ENCODE data around the gene HS2ST1. TPM values are rescaled to one million over a fixed set of nuclear protein-coding genes. Genes with fewer than 3 reads are reported as not detected.

HS2ST1 gene
- total RNA-seq, 1 experiment from 2014 or later, result 18.7 TPM

DNA sequence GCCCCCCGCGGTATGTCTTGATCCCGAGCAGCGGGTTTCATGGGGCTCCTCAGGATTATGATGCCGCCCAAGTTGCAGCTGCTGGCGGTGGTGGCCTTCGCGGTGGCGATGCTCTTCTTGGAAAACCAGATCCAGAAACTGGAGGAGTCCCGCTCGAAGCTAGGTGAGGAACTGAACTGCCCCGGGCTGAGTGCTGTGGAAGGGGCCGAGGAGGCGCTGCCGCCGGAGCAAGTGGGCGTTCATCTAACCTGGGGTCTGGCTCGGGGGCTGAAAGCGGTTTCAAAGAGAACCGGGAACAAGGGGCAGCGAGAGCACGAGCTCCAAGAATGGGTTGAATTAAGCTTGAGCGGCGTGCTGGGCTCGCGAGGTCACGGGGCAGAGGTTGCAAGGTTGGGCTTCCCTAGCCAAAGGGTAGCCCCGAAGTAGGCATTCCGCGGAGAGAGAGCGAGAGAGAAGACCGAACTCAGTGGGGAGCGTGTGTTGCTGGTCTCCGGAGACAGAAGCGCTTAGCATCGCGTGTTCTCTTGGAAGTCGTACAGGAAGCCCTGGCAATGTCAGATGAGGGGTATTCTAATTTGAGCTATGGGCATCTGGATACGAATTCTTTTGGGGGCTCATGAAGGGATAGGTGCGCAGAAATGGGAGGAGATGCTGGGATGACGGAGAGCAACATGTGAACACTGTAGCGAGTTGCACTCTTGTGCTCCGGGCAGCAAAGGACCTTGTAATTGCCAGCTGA lies 732 bp downstream of the HS2ST1 start:
- Histone ChIP-seq H2AFZ (ENCODE audit: low read length) (peak overlapping the region; percentile 55; the same call in 1 of the 2 replicates), H3K4me2 (ENCODE audit: low read depth, low read length, poor library complexity, severe bottlenecking) (peak overlapping the region; percentile 85), H4K20me1 (ENCODE audit: insufficient read depth, low read depth, low read length) (peaks cover 25% of the 10 kb centered on the region), H3K9me2 (replicated peaks; ENCODE audit: insufficient read depth, low read length) (no peaks in the 10 kb centered on the region), H3K4me1 (ENCODE audit: low read length) (peaks cover 26% of the 10 kb centered on the region), H3K36me3 (ENCODE audit: insufficient read depth, low read length) (peaks cover 11% of the 10 kb centered on the region), H3K9me3 (ENCODE audit: low read length) (no peaks in the 10 kb centered on the region), H3K4me3 (ENCODE audit: low read length) (peak overlapping the region; percentile 76), H3K9ac (ENCODE audit: low read length) (peak overlapping the region; percentile 80), H3K27me3 (ENCODE audit: low read length) (no peaks in the 10 kb centered on the region), H3K79me2 (ENCODE audit: low read length) (peaks cover 88% of the 10 kb centered on the region), H3K27ac (ENCODE audit: low read length) (peak overlapping the region; percentile 63)
- peak; percentile 76 for DNase-seq

DNA sequence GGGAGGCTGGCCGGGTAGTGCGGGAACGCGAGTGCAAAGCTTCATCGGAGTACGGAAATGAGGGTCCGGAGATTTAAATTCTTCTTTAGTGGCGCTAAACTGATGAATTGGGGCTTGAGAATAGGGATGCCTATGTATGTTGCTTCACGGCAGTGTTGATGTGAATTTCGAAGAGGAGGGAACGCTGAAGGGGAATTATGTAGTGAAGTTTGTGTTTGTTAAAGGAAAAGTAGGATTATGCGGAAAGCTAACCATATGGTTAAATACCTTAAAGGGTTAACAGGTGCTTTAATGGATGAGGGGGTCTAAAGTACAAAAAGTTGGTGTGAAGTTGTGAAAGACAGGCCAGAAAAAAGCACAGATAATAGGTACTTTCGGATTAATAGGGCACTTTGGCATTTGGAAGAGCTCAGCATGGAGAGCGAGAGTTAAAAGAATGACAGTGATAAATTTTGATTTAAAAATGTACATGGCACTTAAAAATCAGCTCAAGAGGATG lies 1.4 kb downstream of the HS2ST1 start:
- Histone ChIP-seq H3K27ac (ENCODE audit: low read length) (peak overlapping the region; percentile 7; the same call in 1 of the 2 replicates), H4K20me1 (ENCODE audit: insufficient read depth, low read depth, low read length) (peaks cover 25% of the 10 kb centered on the region), H3K9ac (ENCODE audit: low read length) (peak overlapping the region; percentile 80), H3K27me3 (ENCODE audit: low read length) (no peaks in the 10 kb centered on the region), H3K9me2 (replicated peaks; ENCODE audit: insufficient read depth, low read length) (no peaks in the 10 kb centered on the region), H3K36me3 (ENCODE audit: insufficient read depth, low read length) (peaks cover 11% of the 10 kb centered on the region), H2AFZ (ENCODE audit: low read length) (peak overlapping the region; percentile 55; the same call in 1 of the 2 replicates), H3K79me2 (ENCODE audit: low read length) (peaks cover 88% of the 10 kb centered on the region), H3K9me3 (ENCODE audit: low read length) (no peaks in the 10 kb centered on the region), H3K4me2 (ENCODE audit: low read depth, low read length, poor library complexity, severe bottlenecking) (peak overlapping the region; percentile 85), H3K4me1 (ENCODE audit: low read length) (peaks cover 26% of the 10 kb centered on the region), H3K4me3 (ENCODE audit: low read length) (peak overlapping the region; percentile 76)
- DNase-seq, result no peak

DNA sequence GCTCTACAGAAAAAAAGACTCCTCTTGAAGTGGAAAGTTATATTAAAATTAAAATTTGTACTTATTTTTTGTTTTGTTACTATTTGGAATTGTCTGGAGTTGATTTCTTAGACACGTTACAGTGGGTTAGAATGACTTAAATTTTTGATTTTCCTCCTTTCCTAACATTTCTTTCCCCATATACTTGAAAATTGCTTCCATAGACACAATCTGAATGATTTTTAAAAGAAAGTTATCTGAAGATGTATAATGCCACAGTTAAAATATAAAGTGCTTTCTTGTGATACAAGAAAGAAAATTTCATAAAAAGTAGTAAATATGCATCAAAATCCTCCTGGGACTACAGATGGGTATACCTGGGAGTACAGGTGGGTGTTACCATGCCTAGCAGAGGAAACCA lies 2.3 kb downstream of the HS2ST1 start:
- H4K20me1 ChIP-seq (ENCODE audit: insufficient read depth, low read depth, low read length), result peaks cover 19% of the 10 kb centered on the region
- no peaks in the 10 kb centered on the region for H3K27me3 ChIP-seq (ENCODE audit: low read length)
- no peak for DNase-seq
- peak overlapping the region; percentile 85 for H3K4me2 ChIP-seq (ENCODE audit: low read depth, low read length, poor library complexity, severe bottlenecking)
- no peaks in the 10 kb centered on the region for H3K9me2 ChIP-seq (replicated peaks; ENCODE audit: insufficient read depth, low read length)
- H3K36me3 ChIP-seq (ENCODE audit: insufficient read depth, low read length), result peaks cover 6% of the 10 kb centered on the region; the same call in 1 of the 2 replicates
- H3K4me3 ChIP-seq (ENCODE audit: low read length), result no peak overlapping the region; the same call in 1 of the 2 replicates
- H3K4me1 ChIP-seq (ENCODE audit: low read length), result peaks cover 26% of the 10 kb centered on the region
- H3K9ac ChIP-seq (ENCODE audit: low read length), result no peak overlapping the region
- H2AFZ ChIP-seq (ENCODE audit: low read length), result no peak overlapping the region
- H3K9me3 ChIP-seq (ENCODE audit: low read length), result peaks cover 9% of the 10 kb centered on the region
- no peak overlapping the region for H3K27ac ChIP-seq (ENCODE audit: low read length)
- peaks cover 88% of the 10 kb centered on the region for H3K79me2 ChIP-seq (ENCODE audit: low read length)

DNA sequence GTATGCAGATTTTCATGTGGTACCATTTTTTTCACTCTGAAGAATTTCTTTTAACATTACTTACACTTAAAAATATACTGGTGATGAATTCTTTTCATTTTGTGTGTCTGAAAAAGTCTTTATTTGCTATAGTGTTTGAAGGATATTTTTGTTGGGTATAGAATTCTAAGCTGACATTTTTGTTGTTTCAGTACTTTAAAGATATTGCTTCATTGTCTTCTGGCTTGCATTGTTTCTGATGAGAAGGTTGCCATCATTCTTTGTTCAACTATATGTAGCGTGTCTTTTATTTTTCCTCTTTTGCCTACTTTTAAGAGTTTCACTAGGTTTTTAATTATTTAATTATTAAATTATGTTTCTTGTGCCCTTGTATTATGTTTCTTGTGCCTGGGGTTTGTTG lies 8.0 kb downstream of the HS2ST1 start:
- no peaks in the 10 kb centered on the region for H3K9me2 ChIP-seq (replicated peaks; ENCODE audit: insufficient read depth, low read length)
- no peaks in the 10 kb centered on the region for H3K4me1 ChIP-seq (ENCODE audit: low read length)
- peaks cover 3% of the 10 kb centered on the region for H4K20me1 ChIP-seq (ENCODE audit: insufficient read depth, low read depth, low read length)
- no peak overlapping the region for H3K9ac ChIP-seq (ENCODE audit: low read length)
- H3K27ac ChIP-seq (ENCODE audit: low read length), result no peak overlapping the region
- peaks cover 6% of the 10 kb centered on the region; the same call in 1 of the 2 replicates for H3K36me3 ChIP-seq (ENCODE audit: insufficient read depth, low read length)
- no peak for DNase-seq
- H3K27me3 ChIP-seq (ENCODE audit: low read length), result no peaks in the 10 kb centered on the region
- H3K79me2 ChIP-seq (ENCODE audit: low read length), result peaks cover 76% of the 10 kb centered on the region
- no peak overlapping the region for H3K4me3 ChIP-seq (ENCODE audit: low read length)
- H2AFZ ChIP-seq (ENCODE audit: low read length), result no peak overlapping the region
- H3K9me3 ChIP-seq (ENCODE audit: low read length), result peaks cover 17% of the 10 kb centered on the region
- H3K4me2 ChIP-seq (ENCODE audit: low read depth, low read length, poor library complexity, severe bottlenecking), result no peak overlapping the region

DNA sequence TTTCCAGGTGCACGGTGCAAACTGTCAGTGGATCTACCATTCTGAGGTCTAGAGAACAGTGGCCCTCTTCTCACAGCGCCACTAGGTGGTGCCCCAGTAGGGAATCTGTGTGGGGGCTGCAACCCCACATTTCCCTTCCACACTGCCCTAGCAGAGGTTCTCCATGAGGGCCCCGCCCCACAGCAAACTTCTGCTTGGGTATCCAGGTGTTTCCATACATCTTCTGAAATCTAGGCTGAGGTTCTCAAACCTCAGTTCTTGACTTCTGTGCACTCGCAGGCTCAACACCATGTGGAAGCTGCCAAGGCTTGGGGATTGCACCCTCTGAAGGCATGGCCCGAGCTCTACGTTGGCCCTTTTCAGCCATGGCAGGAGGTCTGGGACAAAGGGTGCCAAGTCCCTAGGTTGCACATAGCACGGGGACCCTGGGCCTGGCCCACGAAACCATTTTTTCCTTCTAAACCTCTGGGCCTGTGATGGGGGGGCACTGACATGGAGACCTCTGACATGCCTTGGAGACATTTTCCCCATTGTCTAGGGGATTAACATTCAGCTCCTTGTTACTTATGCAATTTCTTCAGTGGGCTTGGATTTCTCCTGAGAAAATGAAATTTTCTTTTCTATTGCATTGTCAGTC lies 10.0 kb downstream of the HS2ST1 start:
- no peaks in the 10 kb centered on the region for H3K27me3 ChIP-seq (ENCODE audit: low read length)
- peaks cover 6% of the 10 kb centered on the region; the same call in 1 of the 2 replicates for H3K36me3 ChIP-seq (ENCODE audit: insufficient read depth, low read length)
- H3K4me3 ChIP-seq (ENCODE audit: low read length), result no peak overlapping the region
- peaks cover 6% of the 10 kb centered on the region; the same call in 1 of the 2 replicates for H3K4me1 ChIP-seq (ENCODE audit: low read length)
- peaks cover 79% of the 10 kb centered on the region for H3K79me2 ChIP-seq (ENCODE audit: low read length)
- H3K27ac ChIP-seq (ENCODE audit: low read length), result no peak overlapping the region
- no peak overlapping the region for H3K4me2 ChIP-seq (ENCODE audit: low read depth, low read length, poor library complexity, severe bottlenecking)
- DNase-seq, result no peak
- peaks cover 17% of the 10 kb centered on the region for H3K9me3 ChIP-seq (ENCODE audit: low read length)
- H2AFZ ChIP-seq (ENCODE audit: low read length), result no peak overlapping the region
- H3K9ac ChIP-seq (ENCODE audit: low read length), result no peak overlapping the region
- no peaks in the 10 kb centered on the region for H3K9me2 ChIP-seq (replicated peaks; ENCODE audit: insufficient read depth, low read length)
- peaks cover 17% of the 10 kb centered on the region for H4K20me1 ChIP-seq (ENCODE audit: insufficient read depth, low read depth, low read length)

DNA sequence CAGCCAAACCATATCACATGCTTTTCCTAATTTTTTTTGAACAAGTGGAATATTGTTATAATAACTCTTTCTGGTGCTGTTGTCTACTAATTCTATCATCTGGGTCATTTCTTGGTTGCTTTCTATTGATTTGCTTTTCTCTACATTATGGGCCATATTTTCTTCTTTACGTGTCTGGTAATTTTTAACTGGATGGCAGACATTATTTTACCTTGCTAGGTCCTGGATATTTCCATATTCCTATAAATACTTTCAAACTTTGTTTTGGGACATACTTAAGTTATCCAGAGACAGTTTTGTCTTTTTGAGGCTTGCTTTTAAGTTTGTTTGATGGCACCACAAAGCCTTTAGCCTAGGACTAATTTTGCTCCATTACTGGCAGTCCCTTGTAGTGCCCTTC lies 11.3 kb downstream of the HS2ST1 start:
- Histone ChIP-seq H2AFZ (ENCODE audit: low read length) (no peak overlapping the region), H3K9me2 (replicated peaks; ENCODE audit: insufficient read depth, low read length) (no peaks in the 10 kb centered on the region), H3K36me3 (ENCODE audit: insufficient read depth, low read length) (no peaks in the 10 kb centered on the region), H3K4me1 (ENCODE audit: low read length) (peaks cover 6% of the 10 kb centered on the region; the same call in 1 of the 2 replicates), H3K4me3 (ENCODE audit: low read length) (no peak overlapping the region), H4K20me1 (ENCODE audit: insufficient read depth, low read depth, low read length) (peaks cover 26% of the 10 kb centered on the region), H3K9ac (ENCODE audit: low read length) (no peak overlapping the region), H3K27ac (ENCODE audit: low read length) (no peak overlapping the region), H3K79me2 (ENCODE audit: low read length) (peaks cover 78% of the 10 kb centered on the region), H3K9me3 (ENCODE audit: low read length) (peaks cover 17% of the 10 kb centered on the region), H3K4me2 (ENCODE audit: low read depth, low read length, poor library complexity, severe bottlenecking) (no peak overlapping the region), H3K27me3 (ENCODE audit: low read length) (no peaks in the 10 kb centered on the region)
- no peak for DNase-seq

DNA sequence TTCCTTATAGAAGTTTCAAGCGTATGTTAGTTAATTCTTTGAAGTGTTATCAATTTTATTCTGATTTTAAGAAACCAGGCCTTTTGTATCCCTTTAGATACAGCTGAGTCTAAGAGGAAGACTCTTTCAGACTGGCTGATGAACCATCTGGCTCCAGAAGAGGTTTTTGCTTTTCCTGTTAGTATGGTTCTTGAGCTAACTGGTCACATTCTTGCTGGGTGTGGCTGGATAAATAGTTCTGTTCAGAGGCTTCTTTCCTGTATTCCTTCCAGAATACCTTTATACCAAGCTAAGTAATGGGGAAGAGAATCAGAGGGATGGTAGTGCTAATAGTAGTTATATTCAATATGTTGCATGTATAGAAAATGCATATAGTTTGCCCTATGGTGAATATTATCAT lies 12.4 kb downstream of the HS2ST1 start:
- Histone ChIP-seq H2AFZ (ENCODE audit: low read length) (no peak overlapping the region), H4K20me1 (ENCODE audit: insufficient read depth, low read depth, low read length) (peaks cover 31% of the 10 kb centered on the region), H3K9me2 (replicated peaks; ENCODE audit: insufficient read depth, low read length) (no peaks in the 10 kb centered on the region), H3K4me3 (ENCODE audit: low read length) (no peak overlapping the region), H3K36me3 (ENCODE audit: insufficient read depth, low read length) (no peaks in the 10 kb centered on the region), H3K27ac (ENCODE audit: low read length) (no peak overlapping the region), H3K79me2 (ENCODE audit: low read length) (peaks cover 73% of the 10 kb centered on the region), H3K9me3 (ENCODE audit: low read length) (peaks cover 6% of the 10 kb centered on the region), H3K27me3 (ENCODE audit: low read length) (no peaks in the 10 kb centered on the region), H3K9ac (ENCODE audit: low read length) (no peak overlapping the region), H3K4me1 (ENCODE audit: low read length) (peaks cover 6% of the 10 kb centered on the region; the same call in 1 of the 2 replicates), H3K4me2 (ENCODE audit: low read depth, low read length, poor library complexity, severe bottlenecking) (no peak overlapping the region)
- no peak for DNase-seq

DNA sequence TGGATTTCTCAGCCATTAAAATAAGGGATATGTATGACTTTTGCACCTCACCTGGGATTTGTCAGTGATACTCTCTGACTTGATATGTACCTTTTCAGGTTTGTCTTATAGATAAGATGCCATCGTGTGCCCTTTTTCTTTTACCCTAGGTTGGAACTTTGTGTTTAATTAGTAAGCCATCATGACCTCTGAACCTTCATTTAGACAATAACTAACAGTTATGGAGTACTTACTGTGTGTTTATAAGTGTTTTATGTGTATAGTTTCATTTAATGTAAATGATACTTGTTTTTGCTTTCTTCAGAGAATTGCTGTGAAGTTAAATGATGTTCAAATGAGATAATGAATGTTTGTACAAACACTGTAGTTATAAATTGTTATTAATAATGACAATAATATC lies 14.4 kb downstream of the HS2ST1 start:
- Histone ChIP-seq H3K4me1 (ENCODE audit: low read length) (peaks cover 22% of the 10 kb centered on the region), H3K27ac (ENCODE audit: low read length) (no peak overlapping the region), H3K9me2 (replicated peaks; ENCODE audit: insufficient read depth, low read length) (no peaks in the 10 kb centered on the region), H3K9me3 (ENCODE audit: low read length) (no peaks in the 10 kb centered on the region), H3K4me2 (ENCODE audit: low read depth, low read length, poor library complexity, severe bottlenecking) (no peak overlapping the region), H3K36me3 (ENCODE audit: insufficient read depth, low read length) (no peaks in the 10 kb centered on the region), H2AFZ (ENCODE audit: low read length) (no peak overlapping the region), H4K20me1 (ENCODE audit: insufficient read depth, low read depth, low read length) (peaks cover 39% of the 10 kb centered on the region), H3K4me3 (ENCODE audit: low read length) (no peak overlapping the region), H3K27me3 (ENCODE audit: low read length) (no peaks in the 10 kb centered on the region), H3K79me2 (ENCODE audit: low read length) (peaks cover 79% of the 10 kb centered on the region), H3K9ac (ENCODE audit: low read length) (no peak overlapping the region)
- no peak for DNase-seq

All from Karpas-422 (cell line).